Right atrium auricular region (tissue), 2 donors: ENCODE data around the gene IQGAP2. TPM values are rescaled to one million over a fixed set of nuclear protein-coding genes. Genes with fewer than 3 reads are reported as not detected.

Source experiments
- DNase-seq: peaks from one replicate; pipeline ENCODE4 v3.0.0-alpha.2; 2019; ENCODE audit warnings: low spot score
- H3K27ac ChIP-seq, 2 donors: fragments of 200-600 bp; sonication (generic); 1 replicate in 1 of 2; 2 replicates in 1 of 2; pipeline ENCODE4 v1.5.1; 2016 to 2019
- H3K27me3 ChIP-seq, 2 donors: fragments of 200-600 bp; sonication (generic); one replicate each; pipeline versions ENCODE4 v1.5.1 to v1.6.0; 2017 to 2019
- H3K36me3 ChIP-seq: fragments of 200-600 bp; sonication (generic); one replicate; pipeline ENCODE4 v1.5.1; 2016
- H3K4me1 ChIP-seq, 2 donors: fragments of 200-600 bp; sonication (generic); one replicate each; pipeline versions ENCODE4 v1.5.1 to v1.6.0; 2017 to 2019
- H3K4me3 ChIP-seq, 2 donors: fragments of 200-600 bp; sonication (generic); 1 replicate in 1 of 2; 2 replicates in 1 of 2; pipeline ENCODE4 v1.5.1; 2017 to 2019; ENCODE audit warnings: mild to moderate bottlenecking in 1 of 2, moderate library complexity in 1 of 2
- H3K9me3 ChIP-seq, 2 donors: fragments of 200-600 bp; sonication (generic); one replicate each; pipeline ENCODE4 v1.5.1; 2019
- CTCF ChIP-seq, 2 donors: fragments of 200-600 bp; sonication (generic); IDR thresholded peaks; one replicate each; pipeline ENCODE4 v1.5.1; 2019; ENCODE audit warnings: antibody characterized with exemption in 2 of 2
- total RNA-seq, 2 donors: library from RNA; depleted of rRNA; stranded (reverse); fragments of >200 nt; gene quantifications; one replicate each; pipeline ENCODE4 v1.1.0, GENCODE V29; 2016

The IQGAP2 gene
- total RNA-seq, 2 donors from 2014 or later = 5.4 to 12.3 TPM

- Histone ChIP-seq H3K27me3 (no peaks in the 10 kb centered on the region), H3K4me1 (no peaks in the 10 kb centered on the region), H3K4me3 (no peak overlapping the region), H3K36me3 (no peaks in the 10 kb centered on the region), H3K27ac (no peak overlapping the region), H3K9me3 (no peaks in the 10 kb centered on the region)
- no peak for TF ChIP-seq CTCF (IDR thresholded peaks at IDR 0.05)
- no peak for DNase-seq
These were observed 46.5 kb downstream of the IQGAP2 start for GRCh38 chr5:76449606-76450005.

GRCh38 chr5:76450054-76450453, 47.0 kb downstream of the IQGAP2 start:
- Histone ChIP-seq H3K27ac (no peak overlapping the region), H3K4me3 (no peak overlapping the region), H3K9me3 (no peaks in the 10 kb centered on the region), H3K36me3 (no peaks in the 10 kb centered on the region), H3K4me1 (no peaks in the 10 kb centered on the region), H3K27me3 (no peaks in the 10 kb centered on the region)
- no peak for DNase-seq
- no peak for TF ChIP-seq CTCF (IDR thresholded peaks at IDR 0.05)

GRCh38 chr5:76451031-76451701, 48.1 kb downstream of the IQGAP2 start:
- no peak overlapping the region for H3K27ac ChIP-seq
- no peak for DNase-seq
- no peak for TF ChIP-seq CTCF (IDR thresholded peaks at IDR 0.05)
- no peaks in the 10 kb centered on the region for H3K36me3 ChIP-seq
- no peak overlapping the region for H3K4me3 ChIP-seq
- no peaks in the 10 kb centered on the region for H3K27me3 ChIP-seq
- no peaks in the 10 kb centered on the region for H3K9me3 ChIP-seq
- no peaks in the 10 kb centered on the region for H3K4me1 ChIP-seq

- Histone ChIP-seq H3K4me1 (no peaks in the 10 kb centered on the region), H3K9me3 (no peaks in the 10 kb centered on the region), H3K36me3 (no peaks in the 10 kb centered on the region), H3K27me3 (no peaks in the 10 kb centered on the region), H3K27ac (no peak overlapping the region), H3K4me3 (no peak overlapping the region)
- DNase-seq = no peak
- TF ChIP-seq CTCF (IDR thresholded peaks at IDR 0.05) = no peak
These were observed 52.5 kb downstream of the IQGAP2 start for GRCh38 chr5:76455531-76456133.

GRCh38 chr5:76456258-76456657, 53.2 kb downstream of the IQGAP2 start:
- no peaks in the 10 kb centered on the region for H3K27me3 ChIP-seq
- no peak for TF ChIP-seq CTCF (IDR thresholded peaks at IDR 0.05)

More at GRCh38 chr5:76456258-76456657, 53.2 kb downstream of the IQGAP2 start:
- H3K36me3 ChIP-seq = no peaks in the 10 kb centered on the region
- no peaks in the 10 kb centered on the region for H3K9me3 ChIP-seq
- no peak for DNase-seq
- no peak overlapping the region for H3K4me3 ChIP-seq
- H3K4me1 ChIP-seq = no peaks in the 10 kb centered on the region
- no peak overlapping the region for H3K27ac ChIP-seq
